IPS DF 4.7 (cell line): ENCODE results near the gene C20orf202.

ENCODE experiments used
- DNase-seq: peaks from one replicate; pipeline ENCODE4 v3.0.0-alpha.2; 2013; ENCODE audit warnings: low spot score; ENCODE audit errors: extremely low read depth

Gene C20orf202

DNA sequence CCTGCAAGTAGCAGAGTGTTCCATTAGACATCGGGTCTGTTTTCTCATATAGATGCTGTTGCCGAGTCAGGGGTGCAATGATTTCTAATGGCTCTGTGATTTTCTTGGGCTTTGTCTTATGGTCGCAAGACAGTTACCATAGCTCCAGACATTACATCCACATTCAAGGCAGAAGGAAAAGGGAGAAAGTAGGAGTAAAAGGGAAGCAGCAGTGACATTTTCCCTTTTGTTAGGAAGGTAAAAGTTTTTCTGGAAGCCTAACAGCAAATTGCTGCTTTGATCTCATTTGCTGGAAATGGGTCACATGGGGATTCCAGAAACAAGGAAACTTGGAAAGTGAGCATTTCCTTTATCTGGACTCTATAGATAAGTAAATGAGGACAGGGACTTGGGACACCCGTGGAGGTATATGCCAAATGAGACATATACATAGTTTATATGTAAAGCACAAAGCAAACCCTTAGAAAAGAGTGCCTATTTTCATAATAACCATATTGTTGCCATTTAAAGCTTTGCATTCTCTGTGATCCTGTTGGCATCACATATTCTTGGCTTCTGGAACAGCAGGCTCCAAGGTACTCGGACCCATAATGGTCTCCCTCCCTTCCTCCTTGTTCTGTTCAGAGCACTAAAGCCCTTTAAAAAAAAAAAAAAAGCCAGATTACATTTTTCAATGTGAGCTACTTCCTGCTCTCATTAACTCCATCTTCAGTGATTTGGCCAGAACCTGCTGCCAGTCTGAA, at the start of gene C20orf202:
TSS of gene C20orf202 (plus strand) at position 693 of the 743 bp plus-strand sequence. CDS start 132 bp downstream, outside the sequence.
- DNase-seq: no peak

DNA sequence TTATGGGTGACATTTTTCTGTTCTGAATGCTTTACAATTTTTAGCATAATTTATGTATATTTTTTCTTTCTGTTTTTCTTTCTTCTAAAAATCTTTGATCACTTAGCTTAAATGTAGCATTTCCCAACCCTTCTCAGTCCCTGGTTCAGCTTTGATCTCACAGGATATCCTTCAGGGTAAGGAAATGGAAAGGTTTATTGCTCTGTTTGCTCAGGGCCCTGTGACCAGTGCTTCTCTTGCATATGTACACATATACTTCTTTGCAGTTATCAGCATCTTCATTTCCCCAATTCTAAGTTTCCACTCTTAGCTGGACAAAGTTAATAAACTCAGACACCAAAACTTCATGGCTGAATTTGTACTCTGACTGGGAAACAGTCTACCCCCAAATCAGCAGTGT, 49.0 kb upstream of the C20orf202 start:
- no peak for DNase-seq

DNA sequence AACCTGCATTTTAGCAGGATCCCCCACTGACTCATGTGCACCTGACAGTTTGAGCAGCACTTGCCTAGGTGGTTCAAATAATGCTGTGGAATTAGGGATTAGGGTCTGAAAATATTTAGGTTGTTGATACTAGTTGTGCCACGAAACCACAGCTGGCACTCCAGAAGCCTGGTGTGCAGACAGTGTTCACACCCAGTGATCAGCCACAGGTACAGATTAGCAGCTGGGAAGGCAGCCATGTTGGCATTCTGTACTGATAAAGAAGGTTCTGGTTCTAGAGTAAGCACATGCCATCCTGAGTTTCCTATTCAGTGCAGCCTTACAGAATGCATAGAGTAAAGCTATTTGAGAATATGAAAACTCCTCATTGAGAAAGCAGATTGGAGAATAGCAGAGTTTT, 48.6 kb upstream of the C20orf202 start:
- no peak for DNase-seq

DNA sequence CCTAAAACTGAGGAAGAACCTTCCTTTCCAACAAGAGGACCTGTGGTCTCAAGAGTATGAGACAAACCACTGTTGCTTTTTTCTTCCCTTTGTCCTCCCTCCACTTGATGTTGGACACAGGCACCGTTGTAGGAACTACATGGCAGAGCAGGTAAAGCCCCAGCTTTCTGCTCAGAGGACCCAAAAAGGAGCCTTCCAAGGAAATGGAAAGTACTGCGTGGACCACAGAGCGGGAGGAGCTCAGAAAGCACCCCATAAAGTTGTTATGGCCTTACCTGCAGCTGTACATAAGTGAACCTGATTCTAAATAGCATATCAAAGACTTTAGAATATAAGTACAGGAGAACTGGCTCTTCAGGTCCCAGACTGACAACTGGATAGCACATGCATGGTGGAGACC, 47.9 kb upstream of the C20orf202 start:
- no peak for DNase-seq

DNA sequence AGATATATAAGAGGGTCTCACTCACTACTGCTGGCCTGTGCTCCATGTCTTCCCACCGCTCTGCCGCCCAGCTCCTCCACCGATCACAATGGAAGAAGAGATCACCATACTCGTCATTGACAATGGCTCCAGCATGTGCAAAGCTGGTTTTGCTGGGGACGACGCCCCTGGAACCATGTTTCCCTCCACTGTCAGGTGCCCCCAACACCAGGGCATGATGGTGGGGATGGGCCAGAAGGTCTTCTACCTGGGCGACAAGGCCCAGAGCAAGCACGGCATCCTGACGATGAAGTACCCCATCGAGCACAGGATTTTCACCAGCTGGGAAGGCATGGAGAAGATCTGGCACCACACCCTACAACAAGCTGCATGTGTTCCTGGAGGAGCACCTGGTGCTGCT, 42.8 kb upstream of the C20orf202 start:
- DNase-seq: no peak

DNA sequence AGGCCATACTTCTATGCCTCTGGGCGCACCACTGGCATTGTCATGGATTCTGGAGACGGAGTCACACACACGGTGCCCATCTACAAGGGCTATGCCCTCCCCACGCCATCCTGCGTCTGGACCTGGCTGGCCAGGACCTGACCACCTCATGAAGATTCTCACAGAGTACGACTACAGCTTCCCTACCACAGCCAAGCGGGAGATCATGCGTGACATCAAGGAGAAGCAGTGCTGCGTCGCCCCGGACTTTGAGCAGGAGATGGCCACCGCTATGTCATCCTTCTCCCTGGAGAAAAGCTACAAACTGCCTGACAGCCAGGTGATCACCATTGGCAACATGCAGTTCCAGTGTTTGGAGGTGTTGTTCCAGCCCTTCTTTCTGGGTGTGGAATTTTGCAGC, 42.3 kb upstream of the C20orf202 start:
- no peak for DNase-seq

DNA sequence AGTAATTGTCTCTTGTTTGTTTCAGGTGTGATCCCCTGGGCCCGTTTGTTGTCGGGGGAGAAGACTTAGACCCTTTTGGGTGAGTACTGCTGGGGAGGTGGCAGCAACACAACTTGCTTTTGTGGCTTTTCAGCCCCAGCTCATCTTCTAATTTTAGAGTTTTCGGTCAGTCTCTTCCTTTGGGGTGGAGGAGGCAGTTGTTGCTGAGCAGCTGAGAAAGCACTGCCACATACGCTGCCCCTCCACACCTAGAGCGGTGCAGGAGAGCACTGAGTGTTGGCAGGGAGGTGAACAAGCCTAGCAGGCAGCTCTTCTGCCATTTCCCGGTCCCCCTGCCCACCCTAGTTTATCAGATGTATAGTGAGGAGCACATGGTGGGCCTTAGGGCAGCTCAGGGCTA, 40.1 kb upstream of the C20orf202 start:
- DNase-seq: no peak

DNA sequence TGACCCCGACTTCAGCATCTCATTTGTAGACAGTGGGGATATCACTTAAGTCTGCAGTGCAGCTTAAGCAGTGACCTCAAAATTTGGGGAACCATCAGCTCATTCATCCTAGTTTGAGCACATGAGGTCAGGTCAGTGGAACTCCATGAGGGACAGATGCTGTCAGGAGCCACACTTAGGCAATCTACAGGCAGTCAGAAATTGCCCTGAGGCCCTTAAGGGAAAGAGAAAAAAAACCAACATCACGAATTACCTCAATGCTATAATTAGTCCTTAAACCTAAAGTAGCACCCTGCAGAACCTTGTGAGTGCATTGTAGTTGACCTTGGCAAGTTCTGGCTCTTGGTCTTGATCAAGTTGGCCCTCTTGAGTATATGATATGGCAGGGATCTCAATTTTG, 39.6 kb upstream of the C20orf202 start:
- no peak for DNase-seq

DNA sequence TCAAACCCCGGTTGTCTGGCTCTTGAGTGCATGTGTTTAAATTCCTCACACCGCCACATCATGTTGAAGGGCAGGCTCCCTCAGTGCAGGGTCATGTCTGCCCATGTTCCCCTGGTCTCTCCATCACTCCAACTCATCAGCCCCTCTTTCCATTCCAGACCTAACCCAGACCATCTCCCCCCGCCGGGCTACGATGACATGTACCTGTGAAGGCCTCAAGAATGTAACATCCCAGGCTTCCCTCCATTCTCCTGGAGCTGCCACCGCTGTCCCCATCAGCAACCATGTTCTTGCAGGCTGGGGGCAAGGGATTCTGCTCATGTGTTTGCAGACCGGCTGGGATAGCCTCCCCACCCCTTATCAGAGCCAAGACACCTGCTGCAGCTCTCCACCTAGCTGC, 38.4 kb upstream of the C20orf202 start:
- no peak for DNase-seq

DNA sequence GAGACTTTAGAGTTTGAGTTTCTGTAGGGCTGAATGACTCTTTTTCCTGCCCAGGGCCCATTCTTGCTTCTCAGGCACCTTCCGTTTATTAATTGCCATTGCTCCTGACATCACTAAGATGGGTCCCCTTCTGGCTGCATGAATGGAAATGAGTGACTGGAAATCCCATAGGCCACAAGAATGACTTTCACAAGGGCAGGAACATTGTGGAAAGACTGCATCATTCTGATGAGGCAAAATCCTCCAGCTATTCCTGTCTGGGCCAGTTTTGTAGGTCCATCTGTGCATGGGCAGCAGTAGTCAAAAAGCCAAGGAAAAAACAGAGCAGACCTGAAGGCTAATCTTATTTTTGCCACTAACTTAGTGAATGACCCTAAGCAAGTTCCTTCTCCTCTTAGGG, 37.7 kb upstream of the C20orf202 start:
- no peak for DNase-seq

DNA sequence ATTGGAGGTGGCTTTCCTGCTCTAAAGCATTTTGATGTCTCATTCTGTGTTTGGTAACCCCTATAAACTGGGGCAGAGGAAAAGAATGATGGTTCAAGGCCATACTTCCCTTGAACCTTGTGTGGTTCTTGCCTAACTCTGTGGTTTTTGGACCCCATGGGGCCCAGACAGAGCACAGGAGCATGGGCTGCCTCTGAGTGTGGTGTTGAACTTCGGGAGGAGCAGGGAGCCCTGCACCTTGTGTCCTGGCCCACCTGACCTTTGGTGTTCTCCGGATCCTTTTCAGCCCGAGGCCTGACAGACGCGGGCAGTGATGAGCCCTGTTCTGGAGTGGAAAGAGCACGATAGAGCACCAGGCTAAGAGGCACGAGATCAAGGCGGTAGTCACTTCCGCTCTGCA, 37.3 kb upstream of the C20orf202 start:
- DNase-seq: no peak

DNA sequence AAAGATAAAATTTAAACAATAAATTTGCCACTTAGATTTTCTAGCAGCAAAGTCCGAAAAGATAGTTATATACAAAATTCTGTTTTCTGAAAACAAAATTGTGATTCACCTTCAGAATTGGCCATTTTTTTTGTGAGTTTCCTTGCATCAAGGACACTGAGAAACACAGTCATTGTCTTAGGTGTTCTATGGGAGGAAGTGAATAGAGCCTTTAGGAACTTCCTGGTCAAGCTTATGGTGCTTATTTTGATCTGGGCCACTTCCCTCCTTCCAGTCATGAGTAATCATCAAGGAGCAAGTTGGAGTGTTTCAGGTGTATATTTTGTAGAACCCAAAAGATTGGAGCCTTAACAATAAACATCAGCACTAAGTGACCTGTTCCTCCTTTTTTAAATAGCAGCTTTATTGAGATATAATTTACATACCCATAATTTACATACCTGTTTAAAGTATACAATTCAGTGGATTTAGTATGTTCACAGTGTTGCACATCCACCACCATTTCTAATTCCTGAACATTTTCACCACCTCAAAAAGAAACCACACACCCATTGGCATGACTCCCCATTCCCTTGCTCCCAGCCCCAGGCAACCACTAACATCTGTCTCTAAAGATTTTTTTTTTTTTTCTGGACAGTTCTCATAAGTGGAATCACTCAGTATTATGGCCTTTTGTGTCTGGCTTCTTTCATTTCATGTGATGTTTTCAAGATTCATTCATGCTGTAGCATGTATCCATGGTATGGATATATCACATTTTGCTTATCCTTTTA, 36.1 kb upstream of the C20orf202 start:
- no peak for DNase-seq

DNA sequence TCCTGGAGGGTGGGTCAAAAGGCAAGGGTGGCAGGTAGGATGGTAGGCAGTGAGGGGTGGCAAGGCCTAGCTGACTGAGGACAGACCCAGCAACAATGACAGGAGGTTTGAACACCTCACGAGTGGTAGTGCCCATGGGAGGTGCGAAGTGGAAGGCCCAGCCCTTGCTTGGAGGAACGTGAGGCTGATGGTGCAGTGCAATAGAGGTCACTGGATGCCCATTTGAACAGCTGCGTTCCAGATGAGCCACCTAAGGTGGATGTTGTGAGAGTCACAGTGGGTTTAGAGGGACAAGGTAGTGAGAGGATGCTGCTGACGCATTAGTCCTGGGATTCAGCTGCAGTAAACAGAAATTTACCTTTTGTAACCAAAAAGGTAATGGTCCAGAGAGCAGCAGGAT, 34.0 kb upstream of the C20orf202 start:
- no peak for DNase-seq

DNA sequence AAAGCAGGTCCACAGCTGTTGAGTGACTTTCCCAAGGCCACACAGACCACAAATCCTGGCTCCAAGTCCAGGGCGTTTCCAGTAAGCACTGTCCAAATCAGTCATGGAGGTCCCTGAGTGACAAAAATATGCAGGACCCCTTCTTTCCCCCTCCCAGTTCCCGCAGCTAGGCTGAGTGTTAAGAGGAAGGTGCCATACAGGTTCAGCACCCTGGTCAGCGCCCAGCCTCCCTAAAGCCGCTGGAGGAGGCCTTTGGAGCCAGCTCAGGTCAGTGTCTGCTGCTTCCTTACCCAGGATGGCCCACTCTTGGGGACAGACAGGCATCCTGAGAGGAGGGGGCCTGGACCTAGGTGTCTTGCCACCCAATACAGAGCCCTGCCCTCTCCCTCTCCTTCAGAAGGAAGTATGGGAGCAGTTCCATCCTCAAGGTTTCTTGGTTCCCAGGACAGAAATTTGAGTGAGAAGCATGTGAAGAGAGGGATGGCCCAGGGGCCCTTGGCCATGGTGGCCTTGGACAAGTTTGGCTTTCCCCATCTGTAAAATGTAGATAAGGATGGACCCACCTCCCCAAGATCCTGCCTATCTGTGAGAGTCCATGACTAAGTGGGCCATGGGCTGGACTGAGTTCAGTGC, 31.7 kb upstream of the C20orf202 start:
- DNase-seq: no peak

DNA sequence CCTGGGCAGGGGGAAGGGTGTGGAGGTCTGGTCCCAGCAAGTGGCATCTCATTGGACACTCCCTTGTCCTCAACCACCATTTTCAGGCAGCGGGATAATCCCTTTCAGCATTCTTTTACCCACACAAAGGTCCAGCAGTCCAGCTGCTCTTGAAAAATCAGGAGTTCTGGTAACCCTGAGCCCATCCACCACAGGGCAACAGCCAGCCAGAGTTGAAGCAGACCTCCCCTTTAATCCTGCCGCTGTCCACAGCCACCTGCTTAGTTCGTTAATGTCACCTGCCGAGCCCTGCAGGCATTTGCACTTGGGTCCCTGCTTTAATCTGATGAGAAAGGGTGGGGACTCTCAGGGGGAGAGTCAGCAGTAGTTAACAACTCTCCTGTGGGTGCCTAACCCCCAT, 29.6 kb upstream of the C20orf202 start:
- no peak for DNase-seq

DNA sequence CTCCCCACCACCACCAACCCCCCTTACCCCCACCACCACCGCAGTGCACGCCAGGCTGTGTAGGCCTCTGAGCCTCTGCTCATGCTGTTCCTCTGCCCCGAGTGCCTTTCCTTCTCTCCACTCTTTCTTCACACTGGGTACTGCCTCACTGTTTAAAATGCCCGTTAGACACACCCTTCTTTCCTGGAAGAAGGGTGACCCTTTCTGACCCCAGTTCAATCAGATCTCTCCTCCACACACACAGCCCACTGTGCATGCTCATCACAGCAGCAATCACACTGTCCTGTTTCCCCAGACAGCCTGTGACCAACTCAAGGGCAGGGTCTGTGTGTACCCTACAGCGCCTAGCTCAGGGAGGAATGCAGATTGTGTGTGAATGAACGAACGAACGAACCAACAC, 28.5 kb upstream of the C20orf202 start:
- DNase-seq: no peak

DNA sequence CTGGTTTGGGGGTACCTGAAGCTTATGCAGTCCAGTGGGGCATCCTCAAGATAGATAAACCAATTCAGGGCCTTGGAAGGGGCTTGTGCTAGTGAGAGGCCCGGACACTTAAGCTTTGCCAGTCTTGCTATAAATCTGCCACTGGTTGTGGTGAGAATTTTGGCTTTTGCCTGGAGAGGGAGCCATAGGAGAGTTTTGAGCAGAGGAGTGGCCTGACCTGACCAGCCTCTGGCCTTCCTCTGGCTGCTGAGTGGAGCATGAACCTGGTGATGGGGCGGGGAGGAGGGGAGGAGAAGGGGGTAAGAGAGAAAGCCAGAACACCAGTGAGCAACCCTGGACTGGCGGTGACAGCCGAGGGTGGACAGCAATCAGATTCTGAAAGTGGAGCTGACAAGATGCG, 25.6 kb upstream of the C20orf202 start:
- DNase-seq: no peak

DNA sequence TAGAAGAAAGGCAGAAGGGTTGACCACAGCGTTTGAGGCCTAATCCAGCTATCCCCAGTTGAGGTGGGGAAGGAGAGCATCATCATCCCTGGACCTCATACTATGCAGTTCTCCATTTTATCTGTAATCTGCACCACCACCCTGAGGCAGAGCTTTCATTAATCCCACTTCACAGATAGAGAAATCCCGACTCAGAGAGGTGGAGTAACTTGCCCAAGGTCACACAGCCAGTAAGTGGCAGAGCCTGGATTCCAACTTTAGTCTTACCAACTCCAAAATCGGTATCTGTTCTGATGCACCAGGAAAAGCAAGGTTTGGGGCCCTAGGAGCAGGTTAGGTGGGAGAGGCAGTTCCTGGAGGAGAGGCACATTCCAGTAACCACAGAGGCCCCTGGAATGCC, 25.2 kb upstream of the C20orf202 start:
- no peak for DNase-seq

DNA sequence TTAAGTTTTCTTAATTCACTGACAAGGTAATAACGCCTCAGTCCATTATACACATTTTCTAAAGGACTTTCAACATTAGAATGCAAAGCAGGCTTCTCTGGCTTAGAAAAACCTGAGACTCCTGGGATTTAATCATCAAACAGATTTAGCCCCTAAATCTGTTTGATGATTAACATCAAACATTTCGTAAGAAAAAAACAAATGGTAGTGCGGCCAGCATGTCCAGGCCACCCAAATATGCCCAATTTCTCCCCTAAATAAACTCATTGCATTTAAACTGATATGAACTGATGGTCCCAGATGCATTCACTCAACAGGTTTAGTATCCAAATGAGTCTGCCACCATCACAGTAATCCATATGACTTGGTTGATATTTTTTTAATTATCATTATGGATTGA, 24.6 kb upstream of the C20orf202 start:
- DNase-seq: no peak

DNA sequence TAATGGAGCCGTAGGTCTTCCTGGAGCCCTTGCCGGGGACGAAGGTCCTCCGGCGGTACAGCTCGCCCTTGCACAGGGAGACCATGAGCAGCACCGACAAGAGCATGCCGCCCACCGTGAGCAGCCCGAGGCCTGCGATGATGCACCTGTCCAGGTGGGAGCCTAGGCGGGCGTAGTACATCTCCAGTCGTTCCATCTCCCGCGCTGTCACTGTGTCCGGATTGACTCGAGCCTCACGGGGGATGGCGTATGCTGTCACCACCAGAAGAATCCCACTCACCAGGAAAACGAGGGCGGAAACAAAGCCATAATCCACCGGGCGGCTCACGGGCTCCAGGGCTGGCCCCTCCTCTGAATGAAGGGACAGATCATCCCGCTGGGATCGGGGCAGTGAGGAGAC, 22.3 kb upstream of the C20orf202 start:
- DNase-seq: no peak

DNA sequence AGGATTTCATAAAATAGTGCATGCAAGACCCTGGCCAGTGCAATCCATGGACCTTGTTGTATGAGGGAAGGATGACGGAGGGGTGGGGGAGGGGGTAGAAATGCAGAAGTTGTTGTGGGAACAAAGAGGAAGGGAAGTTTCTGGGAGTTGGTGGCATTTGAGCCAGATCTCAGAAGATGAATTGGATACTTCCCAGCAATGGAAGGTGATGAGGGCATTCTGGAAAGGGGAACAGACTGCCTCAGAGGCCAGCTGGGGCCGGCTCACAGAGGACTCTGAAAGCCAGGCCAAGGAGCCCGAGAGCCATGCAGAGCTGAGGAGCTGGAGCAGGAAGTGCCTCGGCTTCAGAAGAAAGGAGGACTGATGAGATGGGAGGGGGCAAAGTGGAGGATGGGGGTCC, 21.1 kb upstream of the C20orf202 start:
- no peak for DNase-seq

DNA sequence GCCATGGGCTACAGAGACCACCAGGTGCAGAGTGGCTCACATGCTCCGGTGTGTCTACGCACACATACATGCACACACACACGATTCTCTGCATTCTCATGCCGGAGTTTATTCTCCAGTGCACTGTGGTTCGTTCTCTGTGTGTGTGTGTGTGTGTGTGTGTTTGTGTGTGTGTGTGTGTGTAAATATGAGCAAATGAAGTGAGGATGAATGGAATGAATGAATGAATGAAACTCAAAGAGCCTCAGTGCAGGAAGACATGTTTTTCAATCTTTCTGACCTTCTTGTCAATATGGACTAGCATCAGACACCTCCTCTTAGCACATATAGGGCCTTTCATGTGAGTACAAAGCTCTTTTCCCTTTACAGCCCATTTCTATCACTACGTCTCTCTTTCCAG, 20.1 kb upstream of the C20orf202 start:
- no peak for DNase-seq

DNA sequence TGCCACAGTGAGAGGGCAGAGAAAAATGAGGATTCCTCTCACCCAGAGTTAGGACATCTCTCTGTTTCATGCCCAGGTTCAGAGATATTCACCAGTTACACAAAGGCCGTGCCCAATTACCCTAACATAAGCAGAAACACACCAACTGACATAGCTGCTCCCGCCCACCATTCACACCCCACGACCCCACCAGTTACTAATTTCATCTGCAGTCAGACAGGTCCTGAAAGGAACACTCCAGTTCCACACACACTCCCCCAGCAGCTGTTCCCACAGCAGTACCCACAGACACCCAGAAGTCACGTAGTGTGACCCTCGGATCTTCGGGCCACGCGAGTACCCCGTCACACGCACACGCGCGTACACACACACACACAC, 19.0 kb upstream of the C20orf202 start:
- DNase-seq: no peak
